Measurements from ENCODE around the gene WNT9A. TPM values are rescaled to one million over a fixed set of nuclear protein-coding genes. Genes with fewer than 3 reads are reported as not detected.
A peak's percentile ranks its signal among the peaks of the same experiment; 100 is the strongest.

The WNT9A gene
- total RNA-seq, 6 donors from 2014 or later = 4.2 to 15.5 (median 10.9) TPM

DNA sequence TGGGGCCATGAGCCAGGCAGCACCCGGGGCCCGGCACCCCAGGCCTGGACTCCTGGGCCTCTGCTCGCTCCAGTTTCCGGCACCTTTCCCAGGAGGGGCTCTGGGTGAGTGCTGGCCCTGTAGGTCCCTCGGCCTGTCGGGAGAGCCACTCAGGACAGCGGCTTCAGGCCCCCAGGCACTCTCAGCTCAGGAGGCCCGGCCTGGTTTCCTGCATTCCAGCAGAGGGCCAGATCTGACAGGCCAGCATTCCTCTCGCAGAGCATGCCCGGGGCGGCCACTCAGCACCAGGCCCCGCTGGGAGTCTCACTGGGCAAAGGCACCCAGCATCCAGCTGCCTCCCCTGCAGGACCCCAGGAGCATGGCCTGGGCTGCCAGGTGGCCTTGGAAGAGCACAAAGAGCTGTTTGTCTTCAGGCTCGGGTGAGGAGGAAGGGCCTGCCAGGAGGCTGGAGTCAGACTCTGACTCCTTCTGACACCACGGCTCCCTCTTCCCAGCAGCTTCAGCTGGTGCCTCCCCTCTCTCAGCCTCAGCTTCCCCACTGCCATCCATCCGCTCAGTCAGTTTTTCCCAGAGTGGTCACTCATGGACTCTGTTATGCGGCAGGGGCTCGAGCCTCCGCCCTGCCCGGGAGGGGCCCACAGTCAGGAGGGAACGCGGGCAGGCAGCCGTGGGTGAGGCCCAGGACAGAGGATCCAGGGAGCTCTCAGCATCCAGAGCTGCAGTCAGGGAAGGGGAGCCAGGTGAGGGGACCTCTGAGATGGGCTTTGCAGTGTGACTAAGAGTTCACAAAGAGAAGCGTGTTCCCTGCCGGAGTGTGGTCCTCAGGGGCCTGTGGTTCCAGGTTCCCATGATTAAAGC is 51.7 kb downstream of the WNT9A start:
- H3K27me3 ChIP-seq = no peaks in the 10 kb centered on the region
- 76 to 88% methylated on average over 16 to 24 of the region's 24 CpGs for WGBS, 2 donors
- H3K4me1 ChIP-seq = no peaks in the 10 kb centered on the region
- H3K4me3 ChIP-seq = no peak overlapping the region
- TF ChIP-seq, protein P1, sequence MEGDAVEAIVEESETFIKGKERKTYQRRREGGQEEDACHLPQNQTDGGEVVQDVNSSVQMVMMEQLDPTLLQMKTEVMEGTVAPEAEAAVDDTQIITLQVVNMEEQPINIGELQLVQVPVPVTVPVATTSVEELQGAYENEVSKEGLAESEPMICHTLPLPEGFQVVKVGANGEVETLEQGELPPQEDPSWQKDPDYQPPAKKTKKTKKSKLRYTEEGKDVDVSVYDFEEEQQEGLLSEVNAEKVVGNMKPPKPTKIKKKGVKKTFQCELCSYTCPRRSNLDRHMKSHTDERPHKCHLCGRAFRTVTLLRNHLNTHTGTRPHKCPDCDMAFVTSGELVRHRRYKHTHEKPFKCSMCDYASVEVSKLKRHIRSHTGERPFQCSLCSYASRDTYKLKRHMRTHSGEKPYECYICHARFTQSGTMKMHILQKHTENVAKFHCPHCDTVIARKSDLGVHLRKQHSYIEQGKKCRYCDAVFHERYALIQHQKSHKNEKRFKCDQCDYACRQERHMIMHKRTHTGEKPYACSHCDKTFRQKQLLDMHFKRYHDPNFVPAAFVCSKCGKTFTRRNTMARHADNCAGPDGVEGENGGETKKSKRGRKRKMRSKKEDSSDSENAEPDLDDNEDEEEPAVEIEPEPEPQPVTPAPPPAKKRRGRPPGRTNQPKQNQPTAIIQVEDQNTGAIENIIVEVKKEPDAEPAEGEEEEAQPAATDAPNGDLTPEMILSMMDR (IDR thresholded peaks at IDR 0.05) = peak in 1 of 6 experiments; percentile 4
- no peak for TF ChIP-seq POLR2AphosphoS5 (IDR thresholded peaks at IDR 0.05)
- ATAC-seq (ENCODE audit: low FRiP score in 2 of 2) = no peak
- H3K36me3 ChIP-seq = no peaks in the 10 kb centered on the region
- no peaks in the 10 kb centered on the region for H3K9me3 ChIP-seq
- peak; percentile 19 to 78 for DNase-seq
- no peak overlapping the region for H3K27ac ChIP-seq

DNA sequence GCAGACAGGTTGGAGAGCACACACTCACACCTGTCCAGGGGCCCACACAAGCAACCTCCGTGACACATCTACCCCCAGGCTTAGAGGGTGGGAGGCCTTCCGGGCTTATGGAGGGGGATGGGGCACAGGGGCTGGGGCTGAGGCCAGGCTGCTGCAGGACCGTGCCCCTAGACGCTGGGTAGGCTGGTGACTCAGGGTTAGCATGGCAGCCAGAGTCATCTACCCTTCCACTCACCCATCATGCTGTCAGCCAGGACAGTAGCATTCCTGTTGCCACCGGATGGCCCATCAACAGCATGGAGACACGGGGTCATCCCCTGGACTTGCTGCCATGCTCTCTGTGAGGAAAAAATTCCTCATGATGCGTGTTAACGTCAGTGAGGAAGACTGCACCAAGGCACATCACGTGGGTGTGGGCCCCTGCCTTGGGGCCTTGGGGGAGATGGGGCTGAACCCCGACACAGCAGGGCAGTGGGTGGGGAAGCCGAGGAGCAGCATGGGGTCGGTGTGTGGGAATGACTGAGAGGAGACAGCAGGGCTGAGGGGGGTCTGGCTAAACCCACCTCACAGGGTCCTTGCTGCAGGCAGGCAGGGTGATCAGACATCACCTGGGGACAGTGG is 52.8 kb downstream of the WNT9A start:
- DNase-seq (peak in 1 of 2 donors; percentile 13), ATAC-seq (ENCODE audit: low FRiP score in 2 of 2) (no peak)
- WGBS, 2 donors = 93 to 94% methylated on average over 6 to 12 of the region's 12 CpGs

DNA sequence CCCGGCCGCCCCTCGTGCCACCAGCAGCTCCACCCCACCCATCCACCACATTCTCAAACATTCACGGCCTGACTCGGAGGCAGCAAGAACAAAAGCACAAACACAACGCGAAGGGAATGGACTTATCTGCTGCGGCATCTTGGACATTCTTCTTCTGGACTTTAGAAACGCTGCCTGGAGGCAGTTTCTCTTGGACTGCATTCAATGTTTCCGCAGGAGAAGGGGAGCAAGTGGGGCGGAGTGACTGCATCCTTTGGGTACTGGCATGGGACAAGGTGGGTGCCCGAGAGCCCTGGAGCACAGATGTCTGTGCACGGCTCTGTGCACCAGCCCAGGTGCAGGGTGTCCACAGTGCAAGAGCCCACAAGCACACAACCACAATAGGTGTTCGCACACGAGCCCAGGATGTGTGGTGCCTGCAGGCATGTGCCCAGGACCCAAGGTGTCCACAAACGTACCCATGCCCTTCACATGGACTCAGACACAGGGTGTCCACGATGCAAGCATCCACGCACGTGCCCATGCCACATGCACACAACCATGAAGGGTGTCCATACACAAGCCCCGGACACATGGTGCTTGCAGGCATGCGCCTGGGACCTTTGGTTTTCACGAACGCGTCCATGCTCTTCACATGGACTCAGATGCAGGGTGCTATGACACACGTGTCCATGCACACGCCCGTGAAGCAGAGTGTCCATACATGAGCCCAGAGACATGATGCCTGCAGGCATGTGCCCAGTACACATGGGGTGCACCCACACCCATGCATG is 53.6 kb downstream of the WNT9A start:
- Histone ChIP-seq H3K27ac (no peak overlapping the region), H3K4me1 (no peaks in the 10 kb centered on the region), H3K4me3 (no peak overlapping the region), H3K27me3 (no peaks in the 10 kb centered on the region), H3K36me3 (no peaks in the 10 kb centered on the region), H3K9me3 (no peaks in the 10 kb centered on the region)
- ATAC-seq (ENCODE audit: low FRiP score in 2 of 2) (no peak), DNase-seq (peak in 1 of 2 donors; percentile 18)
- 84 to 86% methylated on average over 18 to 27 of the region's 27 CpGs for WGBS, 2 donors
- TF ChIP-seq POLR2A (IDR thresholded peaks at IDR 0.05) (no peak), POLR2AphosphoS5 (IDR thresholded peaks at IDR 0.05) (no peak), EP300 (IDR thresholded peaks at IDR 0.05) (no peak)
- TF ChIP-seq, protein P1 (IDR thresholded peaks at IDR 0.05) = no peak

More for the DNA sequence above, 52.8 kb downstream of the WNT9A start:
- Histone ChIP-seq H3K4me3 (no peak overlapping the region), H3K36me3 (no peaks in the 10 kb centered on the region), H3K4me1 (no peaks in the 10 kb centered on the region), H3K9me3 (no peaks in the 10 kb centered on the region), H3K27me3 (no peaks in the 10 kb centered on the region), H3K27ac (no peak overlapping the region)
- TF ChIP-seq POLR2AphosphoS5 (IDR thresholded peaks at IDR 0.05) (no peak), EP300 (IDR thresholded peaks at IDR 0.05) (no peak), POLR2A (IDR thresholded peaks at IDR 0.05) (no peak)
- TF ChIP-seq, protein P1 (IDR thresholded peaks at IDR 0.05) = no peak

DNA sequence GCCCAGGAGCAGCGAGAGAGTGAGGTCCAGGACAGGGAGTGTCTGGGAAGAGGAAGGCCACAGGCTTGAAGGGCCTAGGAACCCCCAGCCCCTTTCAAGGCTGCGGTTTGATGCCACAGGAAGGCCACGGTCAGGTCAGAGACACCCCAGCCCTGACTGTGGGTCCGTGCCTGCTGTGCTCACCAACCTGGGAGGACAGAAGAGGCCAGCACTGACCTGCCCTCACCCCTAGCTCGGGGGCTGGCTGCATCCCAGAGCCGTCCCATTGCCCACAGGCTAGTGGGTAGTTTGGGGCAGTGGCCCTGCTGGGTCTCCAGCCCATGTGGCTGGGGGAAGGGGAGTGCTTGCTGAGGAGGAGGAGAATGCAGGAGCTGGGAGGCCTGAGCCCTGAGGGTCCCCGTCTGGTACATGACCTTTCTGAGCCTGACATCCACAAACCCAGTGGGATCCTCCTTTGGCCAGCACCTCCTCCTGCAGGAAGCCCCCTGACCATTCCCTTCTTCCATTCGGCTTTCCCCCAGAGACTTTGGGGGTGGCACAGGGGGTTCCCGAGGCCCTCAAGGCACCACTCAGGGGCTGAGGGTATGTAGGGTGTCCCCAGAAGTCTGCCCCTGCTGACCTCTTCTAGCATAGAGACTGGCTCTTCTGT is 54.3 kb downstream of the WNT9A start:
- Histone ChIP-seq H3K4me1 (no peaks in the 10 kb centered on the region), H3K4me3 (no peak overlapping the region), H3K27me3 (no peaks in the 10 kb centered on the region), H3K36me3 (no peaks in the 10 kb centered on the region), H3K27ac (no peak overlapping the region), H3K9me3 (no peaks in the 10 kb centered on the region)
- TF ChIP-seq POLR2AphosphoS5 (IDR thresholded peaks at IDR 0.05) (no peak), EP300 (IDR thresholded peaks at IDR 0.05) (no peak), POLR2A (IDR thresholded peaks at IDR 0.05) (no peak)
- TF ChIP-seq, protein P1 (IDR thresholded peaks at IDR 0.05) = no peak
- peak; percentile 16 to 56 for DNase-seq
- no peak for ATAC-seq (ENCODE audit: low FRiP score in 2 of 2)
- 77 to 96% methylated on average over 5 to 9 of the region's 9 CpGs for WGBS, 2 donors

Data from upper lobe of left lung (tissue), 6 donors.